NCI-H2081 (cell line): ENCODE data around the gene PCNX3.

Source experiments
- DNase-seq, 2 experiments: peaks; one replicate each; lab custom pipeline; 2025; lab: John Stamatoyannopoulos, UW

Gene PCNX3

GRCh38 chr11:65580756-65581155 lies 34.8 kb upstream of the PCNX3 start:
- DNase-seq, result no peak

- no peak for DNase-seq
These were observed 33.6 kb upstream of the PCNX3 start for GRCh38 chr11:65581928-65582327.

GRCh38 chr11:65583589-65583988 lies 32.0 kb upstream of the PCNX3 start:
- no peak for DNase-seq

- no peak for DNase-seq
These were observed 31.5 kb upstream of the PCNX3 start for GRCh38 chr11:65584106-65584505.

- no peak for DNase-seq
These were observed 30.8 kb upstream of the PCNX3 start for GRCh38 chr11:65584723-65585171.

GRCh38 chr11:65585396-65586246 lies 30.0 kb upstream of the PCNX3 start:
- DNase-seq, result no peak

GRCh38 chr11:65586247-65586630 lies 29.3 kb upstream of the PCNX3 start:
- DNase-seq, result no peak

- no peak for DNase-seq
These were observed 28.9 kb upstream of the PCNX3 start for GRCh38 chr11:65586676-65587075.

GRCh38 chr11:65588199-65589054 lies 27.1 kb upstream of the PCNX3 start:
- peak; percentile 11 to 13 for DNase-seq

- DNase-seq, result no peak
These were observed 25.9 kb upstream of the PCNX3 start for GRCh38 chr11:65589444-65590239.

- DNase-seq, result peak in 1 of 2 experiments; percentile 54
These were observed 25.3 kb upstream of the PCNX3 start for GRCh38 chr11:65590240-65590738.

GRCh38 chr11:65591939-65592857 lies 23.4 kb upstream of the PCNX3 start:
- no peak for DNase-seq

- no peak for DNase-seq
These were observed 22.6 kb upstream of the PCNX3 start for GRCh38 chr11:65592858-65593517.

GRCh38 chr11:65593518-65594414 lies 21.8 kb upstream of the PCNX3 start:
- DNase-seq, result no peak

- DNase-seq, result no peak
These were observed 20.4 kb upstream of the PCNX3 start for GRCh38 chr11:65595131-65595530.

- DNase-seq, result no peak
These were observed 19.9 kb upstream of the PCNX3 start, which contains the start of gene KCNK7 for GRCh38 chr11:65595543-65596281. KCNK7 (minus strand) TSS chr11:65595800; CDS start chr11:65595772, 28 bp downstream.

GRCh38 chr11:65596520-65596919 lies 19.1 kb upstream of the PCNX3 start:
- DNase-seq, result no peak

- DNase-seq, result no peak
These were observed 17.3 kb upstream of the PCNX3 start for GRCh38 chr11:65598258-65598699.
